ENCODE results near the gene ALCAM.

- TF ChIP-seq POLR2A (IDR thresholded peaks at IDR 0.05; ENCODE audit: low read length) (no peak), GATA1 (IDR thresholded peaks at IDR 0.05; ENCODE audit: low read depth, low read length) (no peak)
Observed at GRCh38 chr3:105423397-105423796, 56.7 kb downstream of the ALCAM start.

Data from erythroblast (primary cell).